ENCODE results near the gene MAD1L1.

Gene MAD1L1

GRCh38 chr7:1812509-1813393 lies 420.0 kb downstream of the MAD1L1 start:
- TF ChIP-seq, protein P1, sequence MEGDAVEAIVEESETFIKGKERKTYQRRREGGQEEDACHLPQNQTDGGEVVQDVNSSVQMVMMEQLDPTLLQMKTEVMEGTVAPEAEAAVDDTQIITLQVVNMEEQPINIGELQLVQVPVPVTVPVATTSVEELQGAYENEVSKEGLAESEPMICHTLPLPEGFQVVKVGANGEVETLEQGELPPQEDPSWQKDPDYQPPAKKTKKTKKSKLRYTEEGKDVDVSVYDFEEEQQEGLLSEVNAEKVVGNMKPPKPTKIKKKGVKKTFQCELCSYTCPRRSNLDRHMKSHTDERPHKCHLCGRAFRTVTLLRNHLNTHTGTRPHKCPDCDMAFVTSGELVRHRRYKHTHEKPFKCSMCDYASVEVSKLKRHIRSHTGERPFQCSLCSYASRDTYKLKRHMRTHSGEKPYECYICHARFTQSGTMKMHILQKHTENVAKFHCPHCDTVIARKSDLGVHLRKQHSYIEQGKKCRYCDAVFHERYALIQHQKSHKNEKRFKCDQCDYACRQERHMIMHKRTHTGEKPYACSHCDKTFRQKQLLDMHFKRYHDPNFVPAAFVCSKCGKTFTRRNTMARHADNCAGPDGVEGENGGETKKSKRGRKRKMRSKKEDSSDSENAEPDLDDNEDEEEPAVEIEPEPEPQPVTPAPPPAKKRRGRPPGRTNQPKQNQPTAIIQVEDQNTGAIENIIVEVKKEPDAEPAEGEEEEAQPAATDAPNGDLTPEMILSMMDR (IDR thresholded peaks at IDR 0.05; ENCODE audit: borderline replicate concordance, insufficient read depth, low read depth, low read length): peak; percentile 22; the same call in 1 of the 2 replicates
- no peak overlapping the region for H3K4me3 ChIP-seq (ENCODE audit: low read depth, low read length)

DNA sequence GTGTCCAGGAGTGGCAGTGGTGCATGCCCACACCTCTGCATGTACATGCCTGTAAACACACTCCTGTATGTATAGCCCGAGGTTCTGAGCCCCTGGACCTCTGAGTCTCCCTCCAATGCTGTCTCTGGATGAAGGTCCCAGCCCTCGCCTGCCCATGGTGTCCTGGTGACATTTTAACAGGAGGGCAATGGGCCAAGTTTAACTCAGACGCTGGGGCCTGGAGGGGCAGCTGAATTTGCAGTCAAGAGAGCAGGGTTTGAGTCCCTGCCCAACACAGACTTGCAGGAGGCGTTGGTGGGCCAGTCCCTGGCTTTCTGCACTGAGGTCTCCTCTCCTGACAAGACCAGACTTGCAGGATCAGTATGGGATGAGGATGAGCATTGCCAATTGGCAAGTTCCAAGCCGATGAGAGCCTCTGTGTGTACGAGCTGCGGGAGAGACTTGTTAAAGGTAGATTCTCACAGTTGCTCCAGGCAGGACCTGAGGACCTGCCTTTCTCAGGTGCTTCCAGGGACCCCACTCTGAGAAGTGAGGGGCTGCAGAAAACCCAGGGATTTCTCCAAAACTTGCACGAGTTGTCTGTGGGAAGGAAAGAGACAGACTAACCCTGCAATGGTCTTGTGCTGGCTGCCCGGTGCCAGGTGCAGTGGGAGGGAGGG lies 420.8 kb downstream of the MAD1L1 start:
- H3K4me3 ChIP-seq (ENCODE audit: low read depth, low read length): no peak overlapping the region
- TF ChIP-seq, protein P1 (IDR thresholded peaks at IDR 0.05; ENCODE audit: borderline replicate concordance, insufficient read depth, low read depth, low read length): no peak

GRCh38 chr7:1810961-1811849 lies 421.5 kb downstream of the MAD1L1 start:
- no peak overlapping the region for H3K4me3 ChIP-seq (ENCODE audit: low read depth, low read length)
- TF ChIP-seq, protein P1 (IDR thresholded peaks at IDR 0.05; ENCODE audit: borderline replicate concordance, insufficient read depth, low read depth, low read length): no peak

GRCh38 chr7:1810521-1810920 lies 422.2 kb downstream of the MAD1L1 start:
- H3K4me3 ChIP-seq (ENCODE audit: low read depth, low read length): no peak overlapping the region
- TF ChIP-seq, protein P1 (IDR thresholded peaks at IDR 0.05; ENCODE audit: borderline replicate concordance, insufficient read depth, low read depth, low read length): no peak

GRCh38 chr7:1809601-1810258 lies 423.0 kb downstream of the MAD1L1 start:
- H3K4me3 ChIP-seq (ENCODE audit: low read depth, low read length): no peak overlapping the region
- TF ChIP-seq, protein P1 (IDR thresholded peaks at IDR 0.05; ENCODE audit: borderline replicate concordance, insufficient read depth, low read depth, low read length): no peak

DNA sequence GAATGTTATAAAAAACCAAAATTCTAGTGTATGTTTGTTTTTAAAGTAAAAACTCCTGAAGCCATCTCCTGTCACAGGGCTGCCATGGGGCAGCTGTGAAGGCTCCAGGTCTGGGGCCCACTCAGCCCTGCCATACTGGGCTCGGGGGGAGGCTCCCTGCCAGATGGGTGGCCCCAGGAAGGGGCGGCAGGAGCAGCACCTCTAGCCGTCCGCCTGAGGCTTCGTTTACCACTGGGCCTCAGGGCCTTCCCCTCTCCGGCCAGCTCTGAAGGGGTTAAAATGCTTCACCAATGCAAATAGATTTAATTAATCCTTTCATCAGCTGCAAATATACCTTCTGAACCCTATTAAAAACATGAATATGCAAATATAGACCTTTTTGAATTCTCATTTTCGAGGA lies 423.7 kb downstream of the MAD1L1 start:
- TF ChIP-seq, protein P1 (IDR thresholded peaks at IDR 0.05; ENCODE audit: borderline replicate concordance, insufficient read depth, low read depth, low read length): no peak
- no peak overlapping the region for H3K4me3 ChIP-seq (ENCODE audit: low read depth, low read length)
